Measurements from ENCODE around the gene PTPN13.
A peak's percentile ranks its signal among the peaks of the same experiment; 100 is the strongest.
"Not testable (repeated sequence)": the region's sequence is repeated elsewhere in the genome, so short reads cannot be mapped to it uniquely, and the experiment has no call there.

Gene PTPN13

GRCh38 chr4:86719149-86719548 is 125.0 kb downstream of the PTPN13 start:
- DNase-seq (ENCODE audit: low spot score), result not testable (repeated sequence)

DNA sequence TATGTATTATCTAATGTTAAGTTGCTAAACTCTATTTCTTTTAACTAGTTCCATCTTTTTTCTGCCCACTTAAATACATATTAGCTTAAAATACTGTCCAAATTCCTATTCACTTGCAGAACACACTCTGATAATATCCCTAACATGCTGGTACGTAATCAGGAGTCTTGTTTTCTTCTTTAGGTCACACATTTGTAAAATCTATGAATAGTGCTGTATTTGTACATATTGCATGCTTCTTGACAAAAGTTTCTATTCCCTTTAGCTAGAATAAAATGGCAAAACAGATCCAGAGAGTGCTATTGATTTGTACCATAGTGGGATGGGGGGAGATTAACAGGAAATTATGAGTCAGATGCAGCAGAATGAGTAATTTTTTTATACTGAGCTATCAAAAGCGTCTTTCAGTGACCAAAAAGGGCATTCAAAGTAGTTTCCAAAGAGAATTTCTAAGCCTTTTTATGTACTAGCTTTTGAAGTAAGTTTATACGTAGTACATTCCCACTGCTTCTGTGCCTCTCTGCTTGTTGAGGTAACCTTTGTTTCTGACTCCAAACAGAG is 126.5 kb downstream of the PTPN13 start:
- peak; percentile 10 for DNase-seq (ENCODE audit: low spot score)

DNA sequence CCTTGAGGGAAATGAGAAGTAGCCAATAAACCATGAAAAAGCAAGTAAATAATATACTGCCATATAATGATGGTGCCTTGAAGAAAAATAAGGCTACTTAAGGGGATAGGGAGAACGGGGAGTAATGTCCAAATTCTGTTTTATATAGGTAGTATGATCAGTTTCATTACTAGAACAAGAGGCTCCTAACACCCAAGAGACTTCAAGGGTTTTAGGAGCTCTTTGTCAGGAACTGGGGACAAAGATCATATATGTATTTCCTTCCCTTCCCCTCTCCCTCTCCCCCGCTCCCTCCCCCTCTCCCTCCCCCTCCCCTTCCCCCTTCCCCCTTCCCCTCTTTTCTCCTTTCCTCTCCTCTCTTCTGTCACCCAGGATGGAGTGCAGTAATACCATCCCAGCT is 127.3 kb downstream of the PTPN13 start:
- DNase-seq (ENCODE audit: low spot score), result no peak

DNA sequence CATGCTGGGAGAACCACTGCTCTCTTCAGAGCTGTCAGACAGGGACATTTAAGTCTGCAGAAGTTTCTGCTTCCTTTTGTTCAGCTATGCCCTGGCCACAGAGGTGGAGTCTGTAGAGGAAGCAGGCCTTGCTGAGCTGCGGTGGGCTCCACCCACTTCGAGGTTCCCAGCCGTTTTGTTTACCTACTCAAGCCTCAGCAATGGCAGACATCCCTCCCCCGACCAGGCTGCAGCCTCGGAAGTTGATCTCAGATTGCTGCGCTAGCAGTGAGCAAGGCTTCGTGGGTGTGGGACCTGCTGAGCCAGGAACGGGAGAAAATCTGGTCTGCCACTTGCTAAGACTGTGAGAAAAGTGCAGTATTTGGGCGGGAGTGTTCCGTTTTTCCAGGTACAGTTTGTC is 136.2 kb downstream of the PTPN13 start:
- DNase-seq (ENCODE audit: low spot score), result peak; percentile 64

GRCh38 chr4:86737244-86737643 is 143.1 kb downstream of the PTPN13 start:
- no peak for DNase-seq (ENCODE audit: low spot score)

GRCh38 chr4:86741846-86742245 is 147.7 kb downstream of the PTPN13 start:
- DNase-seq (ENCODE audit: low spot score), result no peak

DNA sequence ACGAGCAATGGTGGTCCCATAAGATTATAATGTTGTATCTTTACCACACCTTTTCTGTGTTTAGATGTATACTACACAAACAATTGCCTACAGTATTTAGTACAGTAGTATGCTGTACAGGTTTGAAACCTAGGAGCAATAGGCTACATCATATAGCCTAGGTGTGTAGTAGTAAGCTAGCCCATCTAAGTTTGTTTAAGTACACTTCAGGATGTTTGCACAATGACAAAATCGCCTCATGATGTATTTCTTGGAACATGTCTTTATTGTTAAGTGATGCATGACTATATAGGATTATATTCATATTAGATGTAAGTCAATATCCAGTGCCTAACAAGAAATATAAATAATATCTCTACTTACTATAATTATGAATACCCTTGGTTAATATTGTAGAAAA is 150.5 kb downstream of the PTPN13 start:
- DNase-seq (ENCODE audit: low spot score), result no peak

DNA sequence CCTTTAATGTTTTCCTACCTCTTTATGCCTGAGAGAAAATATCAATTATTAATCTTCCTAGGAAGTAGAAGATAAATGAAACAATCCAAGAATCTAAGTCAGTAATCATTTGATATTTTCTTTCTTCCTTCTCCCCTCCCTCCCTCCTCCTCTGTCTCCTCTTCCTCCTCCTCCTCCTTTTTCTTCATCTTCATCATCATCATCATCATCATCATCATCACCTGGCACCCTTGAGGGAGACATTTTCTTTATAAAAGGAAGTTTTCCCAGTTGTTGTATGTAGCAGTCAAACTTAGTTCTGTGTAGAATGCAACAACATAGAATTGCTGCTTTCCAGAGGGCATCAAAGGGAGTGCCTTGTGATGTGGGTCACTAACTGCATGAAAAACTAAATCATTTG is 155.0 kb downstream of the PTPN13 start:
- DNase-seq (ENCODE audit: low spot score), result no peak

DNA sequence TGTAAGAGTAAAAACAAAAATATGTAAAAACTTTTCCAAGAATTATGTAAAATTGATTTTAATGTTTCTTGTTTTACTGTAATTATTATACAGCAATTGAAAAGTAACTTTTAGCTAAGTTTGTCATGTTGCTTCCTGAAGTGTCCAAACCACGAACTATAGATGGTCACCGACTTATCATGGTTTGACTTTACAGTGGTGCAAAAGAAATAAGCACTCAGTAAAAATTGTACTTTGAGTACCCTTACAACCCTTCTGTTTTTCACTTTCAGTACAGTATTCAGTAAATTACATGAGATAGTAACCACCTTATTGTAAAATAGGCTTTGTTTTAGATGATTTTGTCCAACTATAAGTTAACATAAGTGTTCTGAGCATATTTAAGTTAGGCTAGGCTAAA is 161.3 kb downstream of the PTPN13 start:
- DNase-seq (ENCODE audit: low spot score), result no peak

DNA sequence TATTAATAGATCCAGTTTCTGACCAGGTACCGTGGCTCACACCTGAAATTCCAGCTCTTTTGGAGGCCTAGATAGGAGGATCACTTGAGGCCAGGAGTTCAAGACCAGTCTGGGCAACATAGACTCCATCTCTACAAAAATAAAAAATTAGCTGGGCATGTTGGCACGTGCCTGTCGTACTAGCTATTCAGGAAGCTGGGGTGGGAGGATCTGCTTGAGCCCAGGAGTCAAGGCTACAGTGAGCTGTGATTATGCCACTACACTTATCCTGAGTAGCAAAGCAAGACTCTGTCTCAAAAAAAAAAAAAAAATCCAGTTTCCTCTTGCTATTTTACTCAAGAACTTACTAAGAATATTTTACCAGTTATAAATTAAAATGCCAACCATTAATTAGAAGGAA is 163.4 kb downstream of the PTPN13 start:
- no peak for DNase-seq (ENCODE audit: low spot score)

GRCh38 chr4:86759298-86759697 is 165.2 kb downstream of the PTPN13 start:
- no peak for DNase-seq (ENCODE audit: low spot score)

DNA sequence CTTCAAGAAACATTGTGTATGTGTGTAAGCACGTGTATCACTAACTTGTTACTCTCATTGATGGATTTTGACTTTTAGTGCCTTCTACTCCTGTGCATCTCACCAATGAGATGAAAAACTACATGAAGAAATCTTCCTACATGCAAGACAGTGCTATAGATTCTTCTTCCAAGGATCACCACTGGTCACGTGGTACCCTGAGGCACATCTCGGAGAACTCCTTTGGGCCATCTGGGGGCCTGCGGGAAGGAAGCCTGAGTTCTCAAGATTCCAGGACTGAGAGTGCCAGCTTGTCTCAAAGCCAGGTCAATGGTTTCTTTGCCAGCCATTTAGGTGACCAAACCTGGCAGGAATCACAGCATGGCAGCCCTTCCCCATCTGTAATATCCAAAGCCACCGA is 168.5 kb downstream of the PTPN13 start:
- no peak for DNase-seq (ENCODE audit: low spot score)

DNA sequence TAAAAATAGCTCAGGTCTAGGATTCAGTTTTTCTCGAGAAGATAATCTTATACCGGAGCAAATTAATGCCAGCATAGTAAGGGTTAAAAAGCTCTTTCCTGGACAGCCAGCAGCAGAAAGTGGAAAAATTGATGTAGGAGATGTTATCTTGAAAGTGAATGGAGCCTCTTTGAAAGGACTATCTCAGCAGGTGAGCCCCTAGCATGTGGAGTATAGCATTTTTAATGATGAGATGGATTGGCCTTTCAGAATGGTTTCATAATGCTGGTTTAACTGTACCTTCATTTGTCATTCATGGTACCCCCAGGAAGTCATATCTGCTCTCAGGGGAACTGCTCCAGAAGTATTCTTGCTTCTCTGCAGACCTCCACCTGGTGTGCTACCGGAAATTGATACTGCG is 175.7 kb downstream of the PTPN13 start:
- no peak for DNase-seq (ENCODE audit: low spot score)

- DNase-seq (ENCODE audit: low spot score), result no peak
Measured at GRCh38 chr4:86771141-86771540, 177.0 kb downstream of the PTPN13 start.

DNA sequence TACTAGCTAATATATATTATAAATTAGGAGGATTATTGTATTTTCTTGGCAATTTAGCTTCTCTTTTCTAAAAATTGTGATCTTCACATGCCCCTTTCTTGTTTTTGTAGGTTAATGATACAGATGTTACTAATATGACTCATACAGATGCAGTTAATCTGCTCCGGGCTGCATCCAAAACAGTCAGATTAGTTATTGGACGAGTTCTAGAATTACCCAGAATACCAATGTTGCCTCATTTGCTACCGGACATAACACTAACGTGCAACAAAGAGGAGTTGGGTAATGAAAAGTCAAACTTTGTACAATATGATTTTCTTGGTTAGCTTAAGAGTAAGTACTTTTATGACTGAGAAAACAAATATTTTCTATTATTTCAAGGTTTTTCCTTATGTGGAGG is 180.9 kb downstream of the PTPN13 start:
- no peak for DNase-seq (ENCODE audit: low spot score)

DNA sequence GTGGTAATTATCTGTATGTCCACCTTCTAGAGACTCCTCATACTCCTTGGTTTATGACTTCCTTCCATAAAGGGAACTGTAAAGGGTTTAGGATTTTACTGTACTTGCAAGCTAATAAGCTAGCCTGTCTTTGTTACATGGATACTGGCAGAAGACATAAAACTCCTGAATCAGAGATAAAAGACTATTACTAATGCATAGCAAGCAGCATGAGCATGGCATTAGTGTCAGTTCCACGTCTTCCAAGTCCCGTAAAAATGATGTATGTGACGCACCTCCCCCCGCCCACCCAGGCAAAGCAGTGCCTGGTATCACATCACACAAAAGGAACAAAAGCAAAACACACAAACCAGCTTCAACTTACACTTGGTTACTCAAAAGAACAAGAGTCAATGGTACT is 184.1 kb downstream of the PTPN13 start:
- DNase-seq (ENCODE audit: low spot score), result peak; percentile 5

GRCh38 chr4:86788826-86789225 is 194.7 kb downstream of the PTPN13 start:
- no peak for DNase-seq (ENCODE audit: low spot score)

DNA sequence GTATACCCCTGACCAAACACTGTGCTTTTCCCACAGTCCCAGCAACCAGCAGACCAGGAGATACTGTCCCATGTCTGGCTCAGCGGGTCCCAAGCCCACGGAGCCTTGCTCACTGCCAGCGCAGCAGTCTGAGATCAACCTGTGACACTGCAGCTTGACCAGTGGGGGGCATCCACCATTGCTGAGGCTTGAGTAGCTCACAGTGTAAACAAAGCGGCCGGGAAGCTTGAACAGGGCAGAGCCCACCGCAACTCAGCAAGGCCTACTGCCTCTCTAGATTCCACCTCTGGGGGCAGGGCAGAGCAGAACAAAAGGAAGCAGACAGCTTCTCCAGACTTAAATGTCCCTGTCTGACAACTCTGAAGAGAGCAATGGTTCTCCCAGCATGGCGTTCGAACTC is 197.0 kb downstream of the PTPN13 start:
- no peak for DNase-seq (ENCODE audit: low spot score)

GRCh38 chr4:86809809-86810208 is 215.7 kb downstream of the PTPN13 start:
- no peak for DNase-seq (ENCODE audit: low spot score)

DNA sequence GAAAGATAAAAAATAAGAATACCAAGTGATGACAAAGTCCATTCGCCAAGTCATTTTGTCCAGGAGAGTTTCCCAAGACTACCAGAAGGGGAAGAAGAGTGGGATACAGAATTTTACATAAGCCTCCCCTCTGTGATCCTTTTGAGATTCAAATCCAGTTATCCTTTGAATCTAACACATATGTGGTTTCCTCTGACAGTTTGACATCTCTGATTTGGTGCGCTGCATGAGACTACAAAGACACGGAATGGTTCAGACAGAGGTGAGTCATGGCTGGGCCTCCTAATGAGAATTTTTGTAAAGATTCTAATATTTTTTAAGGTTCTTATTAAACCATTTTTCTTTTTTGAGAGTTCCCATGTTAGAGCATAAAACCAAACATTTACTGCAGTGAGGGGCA is 216.7 kb downstream of the PTPN13 start:
- no peak for DNase-seq (ENCODE audit: low spot score)

DNA sequence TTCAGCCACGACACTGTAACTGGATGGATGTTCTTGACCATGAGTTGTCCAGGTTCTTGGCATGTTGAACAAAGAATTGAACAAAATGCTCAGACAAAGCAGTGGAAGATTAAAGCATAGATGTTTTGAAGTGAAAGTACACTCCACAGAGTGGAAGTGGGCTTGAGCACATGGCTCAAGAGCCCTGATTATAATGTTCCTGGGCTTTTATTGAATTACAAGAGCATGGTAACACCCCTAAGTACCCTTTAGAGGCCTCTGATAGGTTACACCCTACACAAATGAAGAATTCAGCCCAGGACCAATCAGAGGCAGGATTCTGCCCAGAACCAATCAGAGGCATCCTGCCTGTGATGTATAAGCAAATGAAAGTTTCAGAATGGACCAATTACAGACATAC is 221.5 kb downstream of the PTPN13 start:
- DNase-seq (ENCODE audit: low spot score), result no peak

DNA sequence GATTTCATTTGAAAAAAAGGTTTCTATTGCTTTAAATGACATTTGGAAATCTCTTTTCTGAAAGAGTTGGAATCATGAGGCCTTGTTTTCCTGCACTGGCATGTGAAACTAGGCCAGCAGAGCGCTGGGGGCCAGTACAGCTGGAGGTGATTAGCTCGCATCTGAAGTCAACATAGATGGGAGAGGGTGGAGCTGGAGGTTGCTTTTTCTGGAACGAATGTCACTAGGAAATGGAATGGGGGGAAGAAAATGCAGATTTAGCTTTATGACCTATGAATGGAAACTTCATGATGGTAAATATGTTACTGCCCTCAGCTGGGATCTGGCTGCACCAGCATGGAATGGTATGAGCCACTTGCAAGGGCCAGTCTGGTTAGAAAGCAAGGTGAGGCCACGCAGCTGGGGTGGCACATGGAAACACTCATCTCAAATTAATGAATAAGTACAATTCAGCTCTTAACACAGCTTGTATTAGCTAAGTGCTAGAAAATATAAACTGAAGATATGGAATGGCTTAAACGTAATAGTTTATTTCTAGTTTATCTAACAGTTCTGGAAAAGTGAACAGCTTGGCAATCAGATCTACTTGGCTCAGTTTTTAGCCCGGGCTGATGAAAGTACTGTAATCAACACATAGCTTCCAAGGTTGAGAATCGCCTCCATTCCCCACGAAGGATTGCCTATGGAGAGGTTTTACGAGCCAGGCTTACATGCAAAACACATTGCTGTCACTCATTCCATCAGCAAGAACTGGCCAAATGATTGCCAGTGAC is 222.6 kb downstream of the PTPN13 start:
- DNase-seq (ENCODE audit: low spot score), result no peak

DNA sequence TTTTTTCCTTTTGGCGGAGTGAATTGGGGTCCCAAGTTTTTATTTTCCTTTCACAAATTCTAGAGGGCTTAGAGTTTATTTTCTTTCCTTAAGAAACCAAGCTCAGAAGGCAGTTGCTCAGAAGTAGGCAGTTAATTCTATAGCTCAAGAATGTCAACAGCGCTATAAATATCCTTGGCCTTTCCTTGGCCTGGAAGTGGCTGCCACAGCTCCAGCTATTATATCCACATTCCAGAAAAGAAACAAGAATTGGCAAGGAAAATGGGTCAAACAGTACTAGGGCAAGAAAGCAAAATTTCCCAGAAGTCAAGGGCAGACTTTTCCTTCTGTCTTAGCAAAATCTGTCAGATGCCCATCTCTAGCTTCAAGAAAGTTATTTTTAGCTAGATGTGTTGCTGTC is 224.1 kb downstream of the PTPN13 start:
- no peak for DNase-seq (ENCODE audit: low spot score)

GRCh38 chr4:86818841-86819240 is 224.7 kb downstream of the PTPN13 start:
- DNase-seq (ENCODE audit: low spot score), result no peak

Data from Ammon's horn (tissue), 1 donor.